ENCODE measurements around the gene TMEM108. TPM values are rescaled to one million over a fixed set of nuclear protein-coding genes. Genes with fewer than 3 reads are reported as not detected.

The TMEM108 gene
- total RNA-seq, 4 donors from 2014 or later, result 0.70 to 4.0 (median 1.4) TPM

- TF ChIP-seq CTCF (IDR thresholded peaks at IDR 0.05), result no peak
- TF ChIP-seq EP300 (IDR thresholded peaks at IDR 0.05), result no peak
- TF ChIP-seq POLR2A (IDR thresholded peaks at IDR 0.05), result no peak
- no peak for TF ChIP-seq POLR2AphosphoS5 (IDR thresholded peaks at IDR 0.05)
Observed at GRCh38 chr3:133037436-133037835, 755 bp upstream of the TMEM108 start.

GRCh38 chr3:133038731-133039375 is 662 bp downstream of the TMEM108 start:
- Histone ChIP-seq H3K4me3 (peak overlapping the region; percentile 56), H3K4me1 (peaks cover 24% of the 10 kb centered on the region), H3K27me3 (peaks cover 12% of the 10 kb centered on the region), H3K9me3 (no peaks in the 10 kb centered on the region), H3K27ac (no peak overlapping the region), H3K36me3 (no peaks in the 10 kb centered on the region)
- 3% methylated on average over 28 of the region's 31 CpGs for WGBS
- DNase-seq (ENCODE audit: low spot score in 2 of 2), result no peak
- TF ChIP-seq EP300 (IDR thresholded peaks at IDR 0.05), result no peak
- no peak for TF ChIP-seq POLR2AphosphoS5 (IDR thresholded peaks at IDR 0.05)
- TF ChIP-seq CTCF (IDR thresholded peaks at IDR 0.05), result no peak

More at GRCh38 chr3:133037436-133037835, 755 bp upstream of the TMEM108 start:
- WGBS, result 76% methylated on average over 9 of the region's 9 CpGs
- H3K9me3 ChIP-seq, result no peaks in the 10 kb centered on the region
- peaks cover 24% of the 10 kb centered on the region for H3K4me1 ChIP-seq
- H3K27me3 ChIP-seq, result peaks cover 12% of the 10 kb centered on the region
- no peak for DNase-seq (ENCODE audit: low spot score in 2 of 2)
- peak overlapping the region; percentile 56 for H3K4me3 ChIP-seq
- H3K27ac ChIP-seq, result no peak overlapping the region
- no peaks in the 10 kb centered on the region for H3K36me3 ChIP-seq

- no peak overlapping the region for H3K27ac ChIP-seq
- DNase-seq (ENCODE audit: low spot score in 2 of 2), result peak; percentile 69 to 80
- peaks cover 12% of the 10 kb centered on the region for H3K27me3 ChIP-seq
- H3K9me3 ChIP-seq, result no peaks in the 10 kb centered on the region
- H3K4me1 ChIP-seq, result peaks cover 24% of the 10 kb centered on the region
- WGBS, result 26% methylated on average over 6 of the region's 6 CpGs
- no peaks in the 10 kb centered on the region for H3K36me3 ChIP-seq
- TF ChIP-seq POLR2AphosphoS5 (IDR thresholded peaks at IDR 0.05) (no peak), EP300 (IDR thresholded peaks at IDR 0.05) (no peak), POLR2A (IDR thresholded peaks at IDR 0.05) (no peak), CTCF (IDR thresholded peaks at IDR 0.05) (peak in 1 of 2 donors; percentile 65)
- no peak overlapping the region for H3K4me3 ChIP-seq
Observed at GRCh38 chr3:133040696-133041523, 2.7 kb downstream of the TMEM108 start.

- peaks cover 12% of the 10 kb centered on the region for H3K27me3 ChIP-seq
- no peak for DNase-seq (ENCODE audit: low spot score in 2 of 2)
- TF ChIP-seq EP300 (IDR thresholded peaks at IDR 0.05), result no peak
- TF ChIP-seq POLR2AphosphoS5 (IDR thresholded peaks at IDR 0.05), result no peak
- TF ChIP-seq CTCF (IDR thresholded peaks at IDR 0.05), result no peak
- TF ChIP-seq POLR2A (IDR thresholded peaks at IDR 0.05), result no peak
- 19% methylated on average over 6 of the region's 6 CpGs for WGBS
- no peaks in the 10 kb centered on the region for H3K36me3 ChIP-seq
- peaks cover 24% of the 10 kb centered on the region for H3K4me1 ChIP-seq
- H3K27ac ChIP-seq, result no peak overlapping the region
- H3K4me3 ChIP-seq, result no peak overlapping the region
- H3K9me3 ChIP-seq, result no peaks in the 10 kb centered on the region
Observed at GRCh38 chr3:133041524-133041829, 3.3 kb downstream of the TMEM108 start.

- no peak overlapping the region for H3K27ac ChIP-seq
- no peak for TF ChIP-seq POLR2A (IDR thresholded peaks at IDR 0.05)
- no peak for TF ChIP-seq POLR2AphosphoS5 (IDR thresholded peaks at IDR 0.05)
- no peak for TF ChIP-seq EP300 (IDR thresholded peaks at IDR 0.05)
- TF ChIP-seq CTCF (IDR thresholded peaks at IDR 0.05), result no peak
- H3K9me3 ChIP-seq, result no peaks in the 10 kb centered on the region
- no peak overlapping the region for H3K4me3 ChIP-seq
- H3K27me3 ChIP-seq, result peaks cover 3% of the 10 kb centered on the region
- no peaks in the 10 kb centered on the region for H3K36me3 ChIP-seq
- no peak for DNase-seq (ENCODE audit: low spot score in 2 of 2)
- WGBS, result 78% methylated on average over 1 of the region's 1 CpG
- H3K4me1 ChIP-seq, result peaks cover 20% of the 10 kb centered on the region
Observed at GRCh38 chr3:133042778-133043177, 4.6 kb downstream of the TMEM108 start.

Measured in suprapubic skin (tissue), 4 donors.